ENCODE data around the gene POU2F1. TPM values are rescaled to one million over a fixed set of nuclear protein-coding genes. Genes with fewer than 3 reads are reported as not detected.

Gene POU2F1
- total and polyA plus RNA-seq, 2 donors (not counting 3 experiments of a cell fraction or from before 2014, with no cell fraction given) = 6.0 to 12.9 TPM

DNA sequence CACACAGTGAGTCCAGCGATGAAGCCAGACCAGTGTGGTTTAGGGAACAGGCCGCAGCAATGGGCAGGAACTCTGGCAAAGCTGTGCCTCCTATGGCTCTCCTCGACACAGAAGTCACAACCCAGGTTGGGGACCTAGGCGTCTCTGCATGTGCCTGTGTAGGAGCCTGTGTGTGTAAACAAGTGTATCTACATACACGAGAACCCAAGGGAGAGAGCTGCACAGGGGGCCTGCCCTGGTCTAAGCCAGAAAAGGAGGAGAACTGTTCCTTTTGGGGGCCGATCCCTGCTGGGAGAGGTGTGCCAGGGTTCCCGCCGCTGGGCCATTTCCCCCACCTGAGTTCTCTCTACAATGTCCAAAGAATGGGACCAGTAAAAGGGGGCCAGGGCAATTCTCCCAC is 241.7 kb downstream of the POU2F1 start:
- Histone ChIP-seq H2AFZ (ENCODE audit: low read depth, low read length) (no peak overlapping the region), H3K79me2 (ENCODE audit: control insufficient read depth, insufficient read depth, low read length) (no peaks in the 10 kb centered on the region), H3K27me3 (ENCODE audit: control insufficient read depth in 2 of 2, insufficient read depth in 2 of 2, low read length in 2 of 2) (peaks cover 7 to 10% of the 10 kb centered on the region in 2 experiments), H3K9ac (replicated peaks; ENCODE audit: extremely low read depth, insufficient read depth, low read length) (no peak overlapping the region), H3K27ac (ENCODE audit: insufficient read depth, low read depth, low read length) (no peak overlapping the region), H3K4me1 (ENCODE audit: control insufficient read depth, extremely low read depth, insufficient read depth, low read length) (no peaks in the 10 kb centered on the region), H3K4me3 (replicated peaks in 1 of 3; ENCODE audit: insufficient read depth in 1 of 3, low read depth in 1 of 3, low read length in 3 of 3) (no peak overlapping the region), H3K9me3 (replicated peaks; ENCODE audit: control insufficient read depth, insufficient read depth, low read length) (no peaks in the 10 kb centered on the region), H3K36me3 (ENCODE audit: control insufficient read depth in 2 of 2, extremely low read depth in 1 of 2, insufficient read depth in 2 of 2, low read length in 2 of 2) (no peaks in the 10 kb centered on the region), H3K9me1 (replicated peaks; ENCODE audit: control insufficient read depth, extremely low read depth, insufficient read depth, low read length) (no peaks in the 10 kb centered on the region), H4K20me1 (replicated peaks; ENCODE audit: control insufficient read depth, extremely low read depth, insufficient read depth, low read length) (no peaks in the 10 kb centered on the region), H3K4me2 (ENCODE audit: insufficient read depth, low read length) (no peak overlapping the region)
- intact Hi-C loops (cut with micrococcal nuclease) (no loop called here), dilution Hi-C loops (cut with MboI; ENCODE audit: extremely low pct_ligation_motif_present, low sequenced_read_pairs) (no loop called here)
- ChIA-PET POLR2A (no interaction called here), CTCF (no interaction called here)
- DNase-seq (ENCODE audit: low read depth, low spot score) (no peak), FAIRE-seq (no peak)
- TF ChIP-seq POLR2AphosphoS5 (IDR thresholded peaks at IDR 0.05; ENCODE audit: insufficient read depth, low read depth, low read length) (no peak), POLR2A (IDR thresholded peaks at IDR 0.05; ENCODE audit: low read depth, low read length) (no peak), EZH2 (IDR thresholded peaks at IDR 0.05; ENCODE audit: borderline replicate concordance, low read depth, low read length, severe bottlenecking) (no peak), FOS (IDR thresholded peaks at IDR 0.05; ENCODE audit: borderline replicate concordance, insufficient read depth, low read length) (no peak), MYC (IDR thresholded peaks at IDR 0.05; ENCODE audit: low read depth, low read length) (no peak), GATA2 (IDR thresholded peaks at IDR 0.05; ENCODE audit: insufficient read depth, insufficient read length, low read depth, low read length) (no peak), CTCF (IDR thresholded peaks at IDR 0.05; ENCODE audit: extremely low read depth in 1 of 2, insufficient read depth in 1 of 2, low read depth in 1 of 2, low read length in 2 of 2) (no peak), JUN (IDR thresholded peaks at IDR 0.05; ENCODE audit: borderline replicate concordance, insufficient read depth, insufficient read length, low read depth) (no peak)
- TF ChIP-seq, protein P1, sequence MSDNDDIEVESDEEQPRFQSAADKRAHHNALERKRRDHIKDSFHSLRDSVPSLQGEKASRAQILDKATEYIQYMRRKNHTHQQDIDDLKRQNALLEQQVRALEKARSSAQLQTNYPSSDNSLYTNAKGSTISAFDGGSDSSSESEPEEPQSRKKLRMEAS (IDR thresholded peaks at IDR 0.05; ENCODE audit: insufficient read depth, insufficient read length) = no peak
- no TSS peak for BruUV-seq (replicated peaks)
